H1 (cell line): ENCODE results near the gene GRXCR1. TPM values are rescaled to one million over a fixed set of nuclear protein-coding genes. Genes with fewer than 3 reads are reported as not detected.

Experiments used
- CTCF ChIA-PET: fragments of 300-600 bp; sonication (Branson Sonifier 250); formaldehyde crosslinking; loops from one replicate; lab custom pipeline; 2021; ENCODE audit not compliant: partially characterized antibody; lab: Charles Lee
- POLR2A ChIA-PET: fragments of 300-600 bp; sonication (Branson Sonifier 250); formaldehyde crosslinking; loops from one replicate; lab custom pipeline; 2021; ENCODE audit warnings: inconsistent platforms; ENCODE audit not compliant: partially characterized antibody; lab: Charles Lee
- DNase-seq, 2 experiments: peaks; one replicate each; pipeline versions ENCODE4 v3.0.0 to v3.0.0-alpha.2; 2010 to 2022; ENCODE audit warnings: low spot score in 2 of 2, low read depth in 1 of 2, mixed read lengths in 1 of 2
- FAIRE-seq: peaks from 2 replicates; lab custom pipeline; 2011; peaks lifted over from hg19 to GRCh38; lab: Jason Lieb, UNC
- H2AFZ ChIP-seq: 2 replicates; pipeline ENCODE4 v1.8.1; 2012; ENCODE audit warnings: low read length, inconsistent platforms
- H2AK5ac ChIP-seq: 2 replicates; pipeline ENCODE4 v1.6.1; 2013; ENCODE audit warnings: low read depth, low read length
- H2BK120ac ChIP-seq: replicated peaks from 2 replicates; pipeline ENCODE3; 2013; ENCODE audit warnings: low read depth, low read length, inconsistent platforms
- H2BK12ac ChIP-seq: 2 replicates; pipeline ENCODE4 v1.6.1; 2013; ENCODE audit warnings: low read depth, low read length
- H2BK15ac ChIP-seq: 2 replicates; pipeline ENCODE4 v1.6.1; 2013; ENCODE audit warnings: low read length
- H2BK20ac ChIP-seq: 2 replicates; pipeline ENCODE4 v1.6.1; 2013; ENCODE audit warnings: low read length
- H2BK5ac ChIP-seq: 2 replicates; pipeline ENCODE4 v1.6.1; 2013; ENCODE audit warnings: low read depth, low read length
- H3K14ac ChIP-seq: 2 replicates; pipeline ENCODE4 v1.6.1; 2013; ENCODE audit warnings: inconsistent platforms; ENCODE audit not compliant: insufficient read length
- H3K18ac ChIP-seq: 2 replicates; pipeline ENCODE4 v1.6.1; 2013; ENCODE audit warnings: low read length; ENCODE audit errors: extremely low read depth
- H3K23ac ChIP-seq: 2 replicates; pipeline ENCODE4 v1.6.1; 2013; ENCODE audit warnings: inconsistent platforms; ENCODE audit not compliant: insufficient read length
- H3K23me2 ChIP-seq: 2 replicates; pipeline ENCODE4 v1.6.1; 2013; ENCODE audit warnings: low read depth, low read length
- H3K27ac ChIP-seq: 2 replicates; pipeline ENCODE4 v1.6.1; 2011; ENCODE audit warnings: low read depth, low read length, inconsistent platforms
- H3K27me3 ChIP-seq, 4 experiments: replicated peaks in 1 of 4; 1 replicate in 1 of 4; 2 replicates in 3 of 4; pipeline versions ENCODE4 v1.6.1 to v1.8.1; 2011 to 2013; ENCODE audit warnings: low read length in 3 of 4, mild to moderate bottlenecking in 3 of 4, inconsistent platforms in 2 of 4, mixed read lengths in 2 of 4, moderate library complexity in 1 of 4; ENCODE audit not compliant: control insufficient read depth in 3 of 4, insufficient read depth in 3 of 4; ENCODE audit errors: extremely low read depth in 1 of 4
- H3K36me3 ChIP-seq, 4 experiments: 2 replicates each; pipeline versions ENCODE4 v1.6.1 to v1.8.1; 2011 to 2013; ENCODE audit warnings: mild to moderate bottlenecking in 4 of 4, low read length in 3 of 4, moderate library complexity in 2 of 4, control low read depth in 1 of 4, inconsistent platforms in 1 of 4; ENCODE audit not compliant: insufficient read depth in 4 of 4, control insufficient read depth in 2 of 4
- H3K4ac ChIP-seq: replicated peaks from 2 replicates; pipeline ENCODE3; 2013; ENCODE audit warnings: low read length, low read depth, mixed read lengths, inconsistent platforms; ENCODE audit not compliant: insufficient read length
- H3K4me1 ChIP-seq, 4 experiments: replicated peaks in 1 of 4; 1 replicate in 1 of 4; 2 replicates in 3 of 4; pipeline versions ENCODE4 v1.6.1 to v1.8.1; 2011 to 2013; ENCODE audit warnings: low read length in 3 of 4, inconsistent platforms in 2 of 4, mixed read lengths in 1 of 4; ENCODE audit not compliant: insufficient read depth in 4 of 4, control insufficient read depth in 3 of 4
- H3K4me2 ChIP-seq, 2 experiments: 2 replicates each; pipeline versions ENCODE4 v1.6.1 to v1.8.1; 2011 to 2013; ENCODE audit warnings: low read depth in 2 of 2, low read length in 2 of 2, control low read depth in 1 of 2, inconsistent platforms in 1 of 2, mild to moderate bottlenecking in 1 of 2; ENCODE audit not compliant: insufficient read depth in 1 of 2
- H3K4me3 ChIP-seq, 4 experiments: fragments of 200-600, 300-600 bp in 1 of 4; sonication (generic), shearing (Covaris generic), sonication (Bioruptor Twin) in 1 of 4; 2 replicates each; pipeline versions ENCODE4 v1.5.1 to v1.8.1; 2011 to 2016; ENCODE audit warnings: low read length in 4 of 4, low read depth in 3 of 4, control low read depth in 2 of 4, inconsistent platforms in 2 of 4, mild to moderate bottlenecking in 2 of 4, mixed read lengths in 1 of 4, moderate library complexity in 1 of 4; ENCODE audit not compliant: insufficient read depth in 2 of 4; ENCODE audit errors: extremely low read depth in 1 of 4
- H3K56ac ChIP-seq: replicated peaks from 2 replicates; pipeline ENCODE3; 2013; ENCODE audit warnings: low read depth, mild to moderate bottlenecking, mixed read lengths, low read length, inconsistent platforms; ENCODE audit not compliant: insufficient read length
- H3K79me1 ChIP-seq: 2 replicates; pipeline ENCODE4 v1.6.1; 2013; ENCODE audit warnings: low read depth, low read length, control low read depth
- H3K79me2 ChIP-seq, 2 experiments: 2 replicates each; pipeline versions ENCODE4 v1.6.1 to v1.8.1; 2012 to 2013; ENCODE audit warnings: low read length in 2 of 2, mild to moderate bottlenecking in 2 of 2, inconsistent platforms in 1 of 2; ENCODE audit not compliant: insufficient read depth in 2 of 2, control insufficient read depth in 1 of 2
- H3K9ac ChIP-seq, 4 experiments: replicated peaks in 1 of 4; 1 replicate in 1 of 4; 2 replicates in 3 of 4; pipeline versions ENCODE4 v1.6.1 to v1.8.1; 2011 to 2013; ENCODE audit warnings: low read depth in 3 of 4, low read length in 3 of 4, control low read depth in 2 of 4, mild to moderate bottlenecking in 2 of 4, moderate library complexity in 2 of 4, inconsistent platforms in 1 of 4; ENCODE audit errors: extremely low read depth in 1 of 4
- H3K9me3 ChIP-seq, 2 experiments: 2 replicates each; pipeline versions ENCODE4 v1.6.1 to v1.8.1; 2012 to 2013; ENCODE audit warnings: mild to moderate bottlenecking in 2 of 2, moderate library complexity in 2 of 2, control low read depth in 1 of 2, inconsistent platforms in 1 of 2, low read depth in 1 of 2, low read length in 1 of 2, mixed read lengths in 1 of 2; ENCODE audit not compliant: insufficient read depth in 2 of 2
- H4K20me1 ChIP-seq, 2 experiments: replicated peaks in 1 of 2; 2 replicates each; pipeline versions ENCODE3 to v1.8.1; 2011 to 2013; ENCODE audit warnings: inconsistent platforms in 2 of 2, low read length in 2 of 2, mild to moderate bottlenecking in 1 of 2; ENCODE audit not compliant: insufficient read depth in 2 of 2, control insufficient read depth in 1 of 2
- H4K5ac ChIP-seq: 2 replicates; pipeline ENCODE4 v1.6.1; 2013; ENCODE audit warnings: low read length, low read depth, mixed read lengths, inconsistent platforms; ENCODE audit not compliant: insufficient read length
- H4K8ac ChIP-seq: 2 replicates; pipeline ENCODE4 v1.8.0; 2013; ENCODE audit warnings: mild to moderate bottlenecking, moderate library complexity, low read length, inconsistent platforms; ENCODE audit not compliant: insufficient read depth; ENCODE audit errors: extremely low read depth
- H4K91ac ChIP-seq: replicated peaks from 2 replicates; pipeline ENCODE3; 2013; ENCODE audit warnings: low read length, mixed read lengths, inconsistent platforms; ENCODE audit not compliant: insufficient read length
- BCL11A ChIP-seq, 2 experiments: IDR thresholded peaks; one replicate each; pipeline ENCODE4 v1.6.1; 2011; ENCODE audit warnings: low read depth in 2 of 2, low read length in 2 of 2, mild to moderate bottlenecking in 2 of 2
- CHD1 ChIP-seq: IDR thresholded peaks from 2 replicates; pipeline ENCODE4 v1.6.1; 2012; ENCODE audit warnings: low read depth, low read length, improper control_type of control experiment
- CTBP2 ChIP-seq: IDR thresholded peaks from 2 replicates; pipeline ENCODE4 v1.7.0; 2011; ENCODE audit warnings: borderline replicate concordance, mild to moderate bottlenecking, moderate library complexity, mixed read lengths, low read length; ENCODE audit not compliant: insufficient read depth, insufficient read length
- RFX5 ChIP-seq: IDR thresholded peaks from 2 replicates; pipeline ENCODE4 v1.6.1; 2011; ENCODE audit warnings: low read depth, low read length, improper control_type of control experiment, borderline replicate concordance
- SIN3A ChIP-seq, 2 experiments: IDR thresholded peaks in 1 of 2; conservative IDR thresholded peaks in 1 of 2; 2 replicates each; pipeline ENCODE4 v1.6.1; 2011 to 2012; ENCODE audit warnings: low read length in 2 of 2, improper control_type of control experiment in 1 of 2, low read depth in 1 of 2, mild to moderate bottlenecking in 1 of 2
- YY1 ChIP-seq: IDR thresholded peaks from 2 replicates; pipeline ENCODE4 v1.6.1; 2011; ENCODE audit warnings: low read depth, mild to moderate bottlenecking, low read length
- ZNF274 ChIP-seq: IDR thresholded peaks from 2 replicates; pipeline ENCODE4 v1.7.0; 2012; ENCODE audit warnings: low read length, borderline replicate concordance; ENCODE audit errors: extremely low read depth
- WGBS, 2 experiments: shearing (Covaris generic) in 1 of 2; methylation state at CpG; one replicate each; pipeline versions ENCODE4 v1.1.6 to v1.1.7; 2013 to 2015; ENCODE audit warnings: low lambda C conversion rate in 2 of 2, mixed read lengths in 2 of 2, inconsistent platforms in 1 of 2, low coverage in 1 of 2, missing lambda C conversion rate in 1 of 2; ENCODE audit not compliant: insufficient replicate concordance in 2 of 2, insufficient coverage in 1 of 2, insufficient read length in 1 of 2; ENCODE audit errors: extremely low coverage in 1 of 2, missing lambda C conversion rate in 1 of 2; 5-methylcytosine and 5-hydroxymethylcytosine counted together
- polyA plus RNA-seq, 7 experiments: library from polyadenylated mRNA; depleted of rRNA in 3 of 7; stranded (reverse) in 5 of 7; unstranded in 2 of 7; fragments of >200 nt in 5 of 7; fragments of 200-250 nt in 2 of 7; gene quantifications; 1 replicate in 5 of 7; 2 replicates in 1 of 7; 4 replicates in 1 of 7; pipeline versions ENCODE4 v1.2.1 to v1.2.3, GENCODE V29; 2011 to 2013; ENCODE audit warnings: missing spikeins in 2 of 7, mixed read lengths in 2 of 7
- total RNA-seq: library from RNA; stranded (reverse); fragmentation: NEBNext Ultra II Directional; extraction: Animal tissue kit (Norgen Biotek cat#: 25700); gene quantifications from 2 replicates; pipeline ENCODE4 v1.2.1, GENCODE V29; 2021
- TF ChIP-seq, protein P1 (sequence below), 3 experiments: IDR thresholded peaks; 1 replicate in 2 of 3; 2 replicates in 1 of 3; pipeline versions ENCODE4 v1.5.1 to v1.6.1; 2011; ENCODE audit warnings: low read length in 3 of 3, mild to moderate bottlenecking in 3 of 3, inconsistent platforms in 2 of 3, low read depth in 1 of 3, moderate library complexity in 1 of 3; ENCODE audit not compliant: insufficient read depth in 1 of 3; ENCODE audit errors: control extremely low read depth in 1 of 3
- TF ChIP-seq, protein P2 (sequence below): IDR thresholded peaks from 2 replicates; pipeline ENCODE4 v1.6.1; 2012; ENCODE audit warnings: inconsistent platforms

Gene GRXCR1
- total and polyA plus RNA-seq, 2 of the 8 experiments (the other 6 are each of a cell fraction or from before 2014, with no cell fraction given): not detected

DNA sequence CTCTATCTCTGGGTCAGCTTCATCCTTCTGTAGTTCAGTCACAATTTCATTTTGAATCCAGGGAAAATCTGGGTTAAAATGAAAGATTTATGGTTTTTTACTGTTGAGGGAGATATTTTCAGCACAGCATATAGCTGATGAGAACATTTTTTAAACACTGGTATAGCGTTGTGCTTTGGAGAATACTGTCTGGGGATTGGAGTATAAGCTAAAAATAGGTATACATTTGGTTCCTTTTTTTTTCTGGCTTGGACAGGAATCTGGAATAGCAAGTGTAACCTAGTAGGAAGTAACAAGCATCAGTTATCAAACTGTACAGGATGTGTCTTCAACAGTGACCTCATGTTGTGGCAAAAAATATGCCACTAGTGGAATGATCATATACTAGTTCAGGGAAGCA lies 149.1 kb downstream of the GRXCR1 start:
- Histone ChIP-seq H3K56ac (no peak overlapping the region), H2BK15ac (no peak overlapping the region), H3K79me2 (no peaks in the 10 kb centered on the region), H3K14ac (no peak overlapping the region), H4K91ac (no peak overlapping the region), H2AK5ac (no peak overlapping the region), H3K23me2 (no peaks in the 10 kb centered on the region), H3K18ac (no peak overlapping the region), H2BK5ac (no peak overlapping the region), H3K4me3 (no peak overlapping the region), H3K23ac (no peak overlapping the region), H3K4me1 (no peaks in the 10 kb centered on the region), H3K79me1 (no peaks in the 10 kb centered on the region), H2AFZ (no peak overlapping the region), H4K8ac (no peak overlapping the region), H3K36me3 (no peaks in the 10 kb centered on the region), H4K20me1 (no peaks in the 10 kb centered on the region), H2BK120ac (no peak overlapping the region), H3K27me3 (no peaks in the 10 kb centered on the region), H3K9me3 (no peaks in the 10 kb centered on the region), H2BK20ac (no peak overlapping the region), H4K5ac (no peak overlapping the region), H3K4me2 (no peak overlapping the region), H3K9ac (no peak overlapping the region), H2BK12ac (no peak overlapping the region), H3K27ac (no peak overlapping the region), H3K4ac (no peak overlapping the region)
- 88% methylated on average over 1 of the region's 1 CpG; no CpG with 5 or more reads in 1 of the 2 experiments for WGBS, 2 experiments
- no peak for DNase-seq
- POLR2A ChIA-PET: no interaction called here
- TF ChIP-seq, protein P1, sequence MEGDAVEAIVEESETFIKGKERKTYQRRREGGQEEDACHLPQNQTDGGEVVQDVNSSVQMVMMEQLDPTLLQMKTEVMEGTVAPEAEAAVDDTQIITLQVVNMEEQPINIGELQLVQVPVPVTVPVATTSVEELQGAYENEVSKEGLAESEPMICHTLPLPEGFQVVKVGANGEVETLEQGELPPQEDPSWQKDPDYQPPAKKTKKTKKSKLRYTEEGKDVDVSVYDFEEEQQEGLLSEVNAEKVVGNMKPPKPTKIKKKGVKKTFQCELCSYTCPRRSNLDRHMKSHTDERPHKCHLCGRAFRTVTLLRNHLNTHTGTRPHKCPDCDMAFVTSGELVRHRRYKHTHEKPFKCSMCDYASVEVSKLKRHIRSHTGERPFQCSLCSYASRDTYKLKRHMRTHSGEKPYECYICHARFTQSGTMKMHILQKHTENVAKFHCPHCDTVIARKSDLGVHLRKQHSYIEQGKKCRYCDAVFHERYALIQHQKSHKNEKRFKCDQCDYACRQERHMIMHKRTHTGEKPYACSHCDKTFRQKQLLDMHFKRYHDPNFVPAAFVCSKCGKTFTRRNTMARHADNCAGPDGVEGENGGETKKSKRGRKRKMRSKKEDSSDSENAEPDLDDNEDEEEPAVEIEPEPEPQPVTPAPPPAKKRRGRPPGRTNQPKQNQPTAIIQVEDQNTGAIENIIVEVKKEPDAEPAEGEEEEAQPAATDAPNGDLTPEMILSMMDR (IDR thresholded peaks at IDR 0.05; ENCODE audit: control extremely low read depth in 1 of 3, insufficient read depth in 1 of 3, low read depth in 1 of 3, low read length in 3 of 3): no peak
- TF ChIP-seq ZNF274 (no peak), RFX5 (no peak), YY1 (no peak), BCL11A (IDR thresholded peaks at IDR 0.05; ENCODE audit: low read depth in 2 of 2, low read length in 2 of 2) (no peak), CHD1 (no peak), CTBP2 (no peak), SIN3A (conservative IDR thresholded peaks at IDR 0.05 in 1 of 2, IDR thresholded peaks at IDR 0.05 in 1 of 2; ENCODE audit: low read depth in 1 of 2, low read length in 2 of 2) (no peak)
- TF ChIP-seq, protein P2, sequence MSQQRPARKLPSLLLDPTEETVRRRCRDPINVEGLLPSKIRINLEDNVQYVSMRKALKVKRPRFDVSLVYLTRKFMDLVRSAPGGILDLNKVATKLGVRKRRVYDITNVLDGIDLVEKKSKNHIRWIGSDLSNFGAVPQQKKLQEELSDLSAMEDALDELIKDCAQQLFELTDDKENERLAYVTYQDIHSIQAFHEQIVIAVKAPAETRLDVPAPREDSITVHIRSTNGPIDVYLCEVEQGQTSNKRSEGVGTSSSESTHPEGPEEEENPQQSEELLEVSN: no peak
- no peak for FAIRE-seq
- CTCF ChIA-PET: interaction anchor here (1.2 kb wide), 1 partner anchor 12 kb away, joined by 3 read pairs; no protein-coding TSS in a partner anchor
